DOHH2 (cell line): ENCODE measurements around the gene TMEM26.

Experiments
- H3F3A ChIP-seq: fragments of 200-600 bp; sonication (generic), shearing (Covaris generic); 2 replicates; pipeline ENCODE4 v1.6.0; 2016; ENCODE audit warnings: antibody characterized with exemption, mild to moderate bottlenecking; ENCODE audit not compliant: control insufficient read depth, insufficient read depth
- H3K27ac ChIP-seq: fragments of 200-600 bp; sonication (generic); 2 replicates; pipeline ENCODE4 v1.5.1; 2014; ENCODE audit warnings: low read depth, mild to moderate bottlenecking, low read length, moderate library complexity
- H3K27me3 ChIP-seq: fragments of 200-600 bp; sonication (generic); 2 replicates; pipeline ENCODE4 v1.6.1; 2014; ENCODE audit warnings: mild to moderate bottlenecking, low read length, mixed read lengths; ENCODE audit not compliant: control insufficient read depth
- H3K36me3 ChIP-seq: fragments of 200-600 bp; sonication (generic); 2 replicates; pipeline ENCODE4 v1.6.1; 2014; ENCODE audit warnings: mild to moderate bottlenecking, low read length, moderate library complexity, mixed read lengths; ENCODE audit not compliant: control insufficient read depth
- H3K4me1 ChIP-seq: fragments of 200-600 bp; sonication (generic); 2 replicates; pipeline ENCODE4 v1.6.1; 2014; ENCODE audit warnings: mild to moderate bottlenecking, low read length, mixed read lengths; ENCODE audit not compliant: control insufficient read depth
- H3K4me2 ChIP-seq: fragments of 200-600 bp; sonication (generic); 2 replicates; pipeline ENCODE4 v1.6.0; 2014; ENCODE audit warnings: mild to moderate bottlenecking, low read length, moderate library complexity
- H3K4me3 ChIP-seq: fragments of 200-600 bp; sonication (generic); 2 replicates; pipeline ENCODE4 v1.5.1; 2014; ENCODE audit warnings: mild to moderate bottlenecking, low read length, mixed read lengths
- H3K79me2 ChIP-seq: fragments of 200-600 bp; sonication (generic); 2 replicates; pipeline ENCODE4 v1.6.1; 2014; ENCODE audit warnings: mild to moderate bottlenecking, low read length, mixed read lengths; ENCODE audit not compliant: control insufficient read depth
- H3K9me2 ChIP-seq: fragments of 200-600 bp; sonication (generic); replicated peaks from 2 replicates; pipeline ENCODE4 v1.6.1; 2014; ENCODE audit warnings: mild to moderate bottlenecking, low read length, mixed read lengths; ENCODE audit not compliant: control insufficient read depth
- H3K9me3 ChIP-seq: fragments of 200-600 bp; sonication (generic); 2 replicates; pipeline ENCODE4 v1.6.1; 2014; ENCODE audit warnings: antibody characterized with exemption, low read length, mixed read lengths; ENCODE audit not compliant: control insufficient read depth, insufficient read depth
- H4K20me1 ChIP-seq: fragments of 200-600 bp; sonication (generic); 2 replicates; pipeline ENCODE4 v1.6.0; 2014; ENCODE audit warnings: low read depth, mild to moderate bottlenecking, antibody characterized with exemption, low read length, moderate library complexity; ENCODE audit not compliant: control insufficient read depth, insufficient read depth
- CTCF ChIP-seq: fragments of 200-600 bp; sonication (generic); IDR thresholded peaks from one replicate; pipeline ENCODE4 v1.5.1; 2014; ENCODE audit warnings: antibody characterized with exemption, mild to moderate bottlenecking, low read depth, low read length; ENCODE audit not compliant: poor library complexity, severe bottlenecking
- EZH2phosphoT487 ChIP-seq: fragments of 200-600 bp; sonication (generic); IDR thresholded peaks from 2 replicates; pipeline ENCODE4 v1.6.1; 2017; ENCODE audit warnings: borderline replicate concordance, mild to moderate bottlenecking, antibody characterized with exemption, low read length, moderate library complexity, mixed read lengths

Gene TMEM26

DNA sequence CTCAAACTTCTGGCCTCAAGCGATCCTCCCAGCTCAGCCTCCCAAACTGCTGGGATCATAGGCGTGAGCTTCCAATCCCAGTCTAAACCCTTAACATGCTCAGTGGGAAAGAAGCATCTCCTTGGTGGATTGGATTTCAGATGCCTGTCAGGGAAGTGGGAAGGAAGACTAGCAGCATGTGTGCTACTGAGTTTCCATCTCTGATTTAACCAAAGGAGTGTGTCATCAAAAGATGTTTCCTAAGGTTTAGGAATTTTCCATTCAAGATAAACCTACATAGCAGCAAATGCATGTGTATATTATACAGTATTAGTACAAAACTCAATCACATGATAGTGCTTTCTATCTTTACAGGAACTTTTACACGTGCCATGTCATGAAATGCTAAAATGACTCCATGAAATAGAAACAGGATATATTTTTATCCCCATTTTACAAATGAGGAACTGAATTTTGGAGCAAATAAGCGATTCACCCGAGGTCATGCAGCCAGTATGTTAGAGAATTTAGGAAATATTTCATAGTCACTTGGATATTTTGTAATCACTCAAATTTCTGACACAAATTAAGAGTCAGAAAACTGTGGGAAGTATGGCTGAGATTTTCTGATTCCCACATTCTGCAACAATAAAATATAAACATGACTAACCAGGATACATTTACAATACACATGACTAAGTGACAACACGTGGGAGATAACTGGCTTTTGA, 11.4 kb upstream of the TMEM26 start:
- no peaks in the 10 kb centered on the region for H3F3A ChIP-seq
- H3K27me3 ChIP-seq = no peaks in the 10 kb centered on the region
- H3K4me3 ChIP-seq = no peak overlapping the region
- H4K20me1 ChIP-seq = no peaks in the 10 kb centered on the region
- no peak overlapping the region for H3K27ac ChIP-seq
- no peaks in the 10 kb centered on the region for H3K79me2 ChIP-seq
- H3K9me3 ChIP-seq = no peaks in the 10 kb centered on the region
- H3K4me2 ChIP-seq = no peak overlapping the region
- no peaks in the 10 kb centered on the region for H3K9me2 ChIP-seq
- no peaks in the 10 kb centered on the region for H3K36me3 ChIP-seq
- no peaks in the 10 kb centered on the region for H3K4me1 ChIP-seq
- TF ChIP-seq CTCF (no peak), EZH2phosphoT487 (no peak)

DNA sequence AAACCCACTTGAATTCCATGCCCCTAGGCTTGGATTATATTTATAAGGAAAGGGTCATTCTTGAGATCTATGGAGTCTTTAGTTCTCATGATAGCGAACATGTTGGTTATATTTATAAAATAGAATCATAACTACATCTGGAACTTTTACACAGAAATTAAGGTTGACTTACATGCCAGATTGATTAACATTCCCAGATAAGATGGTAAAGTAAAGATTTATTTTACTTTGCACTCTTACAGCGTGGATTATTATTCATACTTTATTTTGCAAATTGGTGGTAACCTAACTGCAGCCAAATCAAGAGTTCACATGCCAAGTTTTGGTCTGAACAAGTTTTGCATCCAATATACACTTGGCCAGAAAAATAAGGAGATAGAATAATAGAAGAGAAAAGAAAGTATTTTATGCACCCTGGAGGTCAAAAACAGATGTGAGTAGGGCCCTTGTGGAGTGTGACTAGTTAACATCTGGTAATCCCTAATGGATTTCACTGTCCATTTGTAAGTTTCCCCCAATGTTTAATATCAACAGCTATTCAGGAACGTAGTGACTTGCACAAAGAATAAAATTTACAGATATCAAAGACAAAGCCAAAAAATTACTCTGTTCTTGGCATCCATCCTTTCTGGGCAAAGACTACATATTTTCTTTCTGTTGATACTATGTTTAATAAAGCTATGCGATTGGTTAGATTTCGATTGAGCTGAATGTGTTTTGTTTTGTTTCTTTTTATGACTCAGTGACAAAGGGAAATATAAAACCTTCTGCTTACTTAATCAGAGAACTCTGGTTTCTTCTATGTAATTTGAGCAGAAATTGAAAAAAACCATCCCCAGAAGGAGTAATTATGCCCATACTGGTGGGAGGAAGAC, 10.1 kb upstream of the TMEM26 start:
- Histone ChIP-seq H4K20me1 (no peaks in the 10 kb centered on the region), H3F3A (no peaks in the 10 kb centered on the region), H3K27ac (no peak overlapping the region), H3K9me2 (no peaks in the 10 kb centered on the region), H3K36me3 (no peaks in the 10 kb centered on the region), H3K9me3 (no peaks in the 10 kb centered on the region), H3K4me1 (no peaks in the 10 kb centered on the region), H3K27me3 (no peaks in the 10 kb centered on the region), H3K79me2 (no peaks in the 10 kb centered on the region), H3K4me3 (no peak overlapping the region), H3K4me2 (no peak overlapping the region)
- TF ChIP-seq CTCF = no peak
- no peak for TF ChIP-seq EZH2phosphoT487

DNA sequence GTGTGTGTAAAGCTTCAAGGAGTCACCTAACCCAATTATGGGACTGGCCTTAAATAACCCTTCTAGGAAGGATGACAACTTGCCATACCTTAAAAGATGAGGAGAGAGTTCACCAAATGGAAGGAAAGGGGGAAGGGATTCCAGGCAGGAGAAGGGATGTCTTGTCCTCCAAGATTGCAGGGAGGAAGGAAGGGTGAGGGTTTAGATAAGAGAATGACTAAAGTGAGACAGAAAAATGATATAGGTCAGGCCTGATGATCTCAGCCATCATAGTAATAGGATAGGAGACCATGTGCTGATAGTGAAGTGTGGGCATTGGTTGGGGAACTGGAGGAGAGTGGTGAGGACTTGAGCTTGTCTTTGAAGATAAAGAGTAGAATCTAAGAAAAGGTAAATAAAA, 7.7 kb upstream of the TMEM26 start:
- H4K20me1 ChIP-seq = no peaks in the 10 kb centered on the region
- H3K27ac ChIP-seq = no peak overlapping the region

More for the DNA sequence above, 7.7 kb upstream of the TMEM26 start:
- Histone ChIP-seq H3F3A (no peaks in the 10 kb centered on the region), H3K9me2 (no peaks in the 10 kb centered on the region), H3K9me3 (no peaks in the 10 kb centered on the region), H3K27me3 (no peaks in the 10 kb centered on the region), H3K79me2 (no peaks in the 10 kb centered on the region), H3K4me1 (no peaks in the 10 kb centered on the region), H3K36me3 (no peaks in the 10 kb centered on the region), H3K4me3 (no peak overlapping the region), H3K4me2 (no peak overlapping the region)
- no peak for TF ChIP-seq EZH2phosphoT487
- TF ChIP-seq CTCF = no peak
